Esophagus (tissue), 2 donors: ENCODE measurements around the gene METTL18. TPM values are rescaled to one million over a fixed set of nuclear protein-coding genes. Genes with fewer than 3 reads are reported as not detected.
A peak's percentile ranks its signal among the peaks of the same experiment; 100 is the strongest.

Source experiments
- H3K27ac ChIP-seq, 2 donors: one replicate each; pipeline ENCODE4 v1.5.1; 2013; ENCODE audit warnings: low read depth in 2 of 2, mild to moderate bottlenecking in 2 of 2, inconsistent platforms in 1 of 2, low read length in 1 of 2, moderate library complexity in 1 of 2
- H3K27me3 ChIP-seq, 2 donors: one replicate each; pipeline ENCODE4 v1.6.1; 2013; ENCODE audit warnings: low read length in 2 of 2, control low read depth in 1 of 2, mild to moderate bottlenecking in 1 of 2; ENCODE audit not compliant: insufficient read depth in 2 of 2, control insufficient read depth in 1 of 2
- H3K36me3 ChIP-seq, 2 donors: one replicate each; pipeline ENCODE4 v1.6.1; 2013; ENCODE audit warnings: low read length in 1 of 2; ENCODE audit not compliant: control insufficient read depth in 2 of 2, insufficient read depth in 2 of 2
- H3K4me1 ChIP-seq, 2 donors: one replicate each; pipeline ENCODE4 v1.6.1; 2013; ENCODE audit warnings: low read length in 1 of 2; ENCODE audit not compliant: control insufficient read depth in 2 of 2, insufficient read depth in 2 of 2
- H3K4me3 ChIP-seq, 2 donors: one replicate each; pipeline ENCODE4 v1.5.1; 2013; ENCODE audit warnings: low read length in 2 of 2, mild to moderate bottlenecking in 2 of 2, low read depth in 1 of 2, moderate library complexity in 1 of 2
- H3K9me3 ChIP-seq, 2 donors: one replicate each; pipeline ENCODE4 v1.6.1; 2013; ENCODE audit warnings: mild to moderate bottlenecking in 2 of 2, low read depth in 1 of 2, low read length in 1 of 2, moderate library complexity in 1 of 2; ENCODE audit not compliant: control insufficient read depth in 2 of 2, insufficient read depth in 1 of 2
- WGBS, 2 donors: extraction: QIAGEN DNeasy Blood & Tissue Kit; methylation state at CpG; one replicate each; pipeline ENCODE4 v1.1.7; 2013; 5-methylcytosine and 5-hydroxymethylcytosine counted together
- polyA plus RNA-seq, 2 donors: library from polyadenylated mRNA; stranded (reverse); fragments of 200-250 nt; gene quantifications; one replicate each; pipeline ENCODE4 v1.2.3, GENCODE V29; 2013
- donor health status: healthy with polysubstance abuse.
- donor health status: Bipolar disorder and iron deficiency.

METTL18 gene
- polyA plus RNA-seq, result 1 to 10 TPM; 5.7 to 5.8 TPM

- 0 to 1% methylated on average over 48 of the region's 48 CpGs for WGBS, 2 donors
- Histone ChIP-seq H3K4me3 (peak within 1 kb of the TSS; percentile 79 to 85), H3K27ac (peak within 1 kb of the TSS; percentile 86 to 96), H3K9me3 (no peaks in the 10 kb centered on the region), H3K27me3 (no peaks in the 10 kb centered on the region), H3K36me3 (no peaks in the 10 kb centered on the region), H3K4me1 (no peaks in the 10 kb centered on the region)
These were observed at the start of gene METTL18 for GRCh38 chr1:169794530-169795416. TSS of gene METTL18 (minus strand) at chr1:169794907. CDS start at chr1:169793695, 1,212 bp downstream.

GRCh38 chr1:169838942-169839341 lies 44.2 kb upstream of the METTL18 start:
- Histone ChIP-seq H3K27me3 (no peaks in the 10 kb centered on the region), H3K27ac (no peak overlapping the region), H3K36me3 (no peaks in the 10 kb centered on the region), H3K4me1 (no peaks in the 10 kb centered on the region), H3K9me3 (peaks cover 0 to 2% of the 10 kb centered on the region in 2 donors), H3K4me3 (no peak overlapping the region)
- 81 to 96% methylated on average over 4 of the region's 4 CpGs for WGBS, 2 donors

- Histone ChIP-seq H3K4me3 (no peak overlapping the region), H3K36me3 (no peaks in the 10 kb centered on the region), H3K27ac (no peak overlapping the region), H3K4me1 (no peaks in the 10 kb centered on the region), H3K27me3 (no peaks in the 10 kb centered on the region), H3K9me3 (no peaks in the 10 kb centered on the region)
- WGBS, 2 donors, result 95 to 98% methylated on average over 1 of the region's 1 CpG
These were observed 41.5 kb upstream of the METTL18 start for GRCh38 chr1:169836198-169836597.

GRCh38 chr1:169835647-169836046 lies 40.9 kb upstream of the METTL18 start:
- H3K27me3 ChIP-seq, result no peaks in the 10 kb centered on the region
- H3K4me1 ChIP-seq, result no peaks in the 10 kb centered on the region
- no peak overlapping the region for H3K27ac ChIP-seq
- H3K4me3 ChIP-seq, result no peak overlapping the region
- WGBS, 2 donors, result 83 to 95% methylated on average over 1 of the region's 1 CpG
- H3K36me3 ChIP-seq, result no peaks in the 10 kb centered on the region
- no peaks in the 10 kb centered on the region for H3K9me3 ChIP-seq

- H3K4me1 ChIP-seq, result no peaks in the 10 kb centered on the region
- no peaks in the 10 kb centered on the region for H3K36me3 ChIP-seq
- no peak overlapping the region for H3K27ac ChIP-seq
- no peaks in the 10 kb centered on the region for H3K9me3 ChIP-seq
- 98 to 100% methylated on average over 1 of the region's 1 CpG for WGBS, 2 donors
- H3K27me3 ChIP-seq, result no peaks in the 10 kb centered on the region
- no peak overlapping the region for H3K4me3 ChIP-seq
These were observed 40.2 kb upstream of the METTL18 start for GRCh38 chr1:169834869-169835268.

GRCh38 chr1:169833179-169833901 lies 38.6 kb upstream of the METTL18 start:
- 73 to 95% methylated on average over 4 of the region's 4 CpGs for WGBS, 2 donors
- H3K9me3 ChIP-seq, result no peaks in the 10 kb centered on the region
- no peaks in the 10 kb centered on the region for H3K27me3 ChIP-seq
- no peaks in the 10 kb centered on the region for H3K4me1 ChIP-seq
- no peak overlapping the region for H3K4me3 ChIP-seq
- no peak overlapping the region for H3K27ac ChIP-seq
- H3K36me3 ChIP-seq, result no peaks in the 10 kb centered on the region

- Histone ChIP-seq H3K4me3 (no peak overlapping the region), H3K4me1 (no peaks in the 10 kb centered on the region), H3K9me3 (no peaks in the 10 kb centered on the region), H3K27me3 (no peaks in the 10 kb centered on the region), H3K36me3 (peaks cover 2 to 3% of the 10 kb centered on the region in 2 donors), H3K27ac (no peak overlapping the region)
- WGBS, 2 donors, result 95 to 98% methylated on average over 1 of the region's 1 CpG
These were observed 35.0 kb upstream of the METTL18 start for GRCh38 chr1:169829671-169830070.

GRCh38 chr1:169824153-169824552 lies 29.4 kb upstream of the METTL18 start:
- no peaks in the 10 kb centered on the region for H3K27me3 ChIP-seq
- H3K36me3 ChIP-seq, result peaks cover 2 to 3% of the 10 kb centered on the region in 2 donors
- no peaks in the 10 kb centered on the region for H3K9me3 ChIP-seq
- H3K4me1 ChIP-seq, result no peaks in the 10 kb centered on the region
- no peak overlapping the region for H3K27ac ChIP-seq
- WGBS, 2 donors, result 96 to 98% methylated on average over 3 of the region's 3 CpGs
- no peak overlapping the region for H3K4me3 ChIP-seq

GRCh38 chr1:169821500-169821899 lies 26.8 kb upstream of the METTL18 start:
- H3K4me3 ChIP-seq, result no peak overlapping the region
- H3K27ac ChIP-seq, result no peak overlapping the region
- H3K9me3 ChIP-seq, result no peaks in the 10 kb centered on the region
- H3K27me3 ChIP-seq, result no peaks in the 10 kb centered on the region
- 95 to 96% methylated on average over 7 of the region's 7 CpGs for WGBS, 2 donors
- H3K36me3 ChIP-seq, result peaks cover 0 to 3% of the 10 kb centered on the region in 2 donors
- no peaks in the 10 kb centered on the region for H3K4me1 ChIP-seq
